ENCODE data around the gene RSL24D1.

GRCh38 chr15:55204464-55204863, 7.7 kb upstream of the RSL24D1 start:
- no peak for TF ChIP-seq POLR2A (IDR thresholded peaks at IDR 0.05)
- TF ChIP-seq CTCF (IDR thresholded peaks at IDR 0.05): no peak

All from vagina (tissue), 2 donors.